BLaER1 treated with 17β-estradiol and CSF1 and Interleukin-3, amounts not matched to agents 10 nM and 100 nM (cell line): Measurements from ENCODE around the gene OFD1.

ENCODE experiments used
- H3K27ac ChIP-seq, 11 experiments: shearing (Covaris generic); formaldehyde crosslinking; 2 replicates each; pipeline ENCODE4 v1.8.1; 2022
- H3K27me3 ChIP-seq, 11 experiments: shearing (Covaris generic); formaldehyde crosslinking; 2 replicates each; pipeline ENCODE4 v1.8.1; 2022
- H3K36me3 ChIP-seq, 11 experiments: shearing (Covaris generic); formaldehyde crosslinking; 2 replicates each; pipeline ENCODE4 v1.8.1; 2022
- H3K4me1 ChIP-seq, 10 experiments: shearing (Covaris generic); formaldehyde crosslinking; 2 replicates each; pipeline ENCODE4 v1.8.1; 2022
- H3K4me2 ChIP-seq, 11 experiments: shearing (Covaris generic); formaldehyde crosslinking; 2 replicates each; pipeline ENCODE4 v1.8.1; 2022
- H3K4me3 ChIP-seq, 10 experiments: shearing (Covaris generic); formaldehyde crosslinking; 2 replicates each; pipeline ENCODE4 v1.8.1; 2022
- H3K9ac ChIP-seq, 11 experiments: shearing (Covaris generic); formaldehyde crosslinking; 2 replicates each; pipeline ENCODE4 v1.8.1; 2022
- H3K9me3 ChIP-seq, 11 experiments: shearing (Covaris generic); formaldehyde crosslinking; replicated peaks in 1 of 11; 2 replicates each; pipeline ENCODE4 v1.8.1; 2022
- H4K20me1 ChIP-seq, 11 experiments: shearing (Covaris generic); formaldehyde crosslinking; 2 replicates each; pipeline ENCODE4 v1.8.1; 2022
- Cebpa-rat ChIP-seq, 11 experiments: shearing (Covaris generic); IDR thresholded peaks; 2 replicates each; pipeline ENCODE4 v1.8.1; 2022

Gene OFD1

GRCh38 chrX:13732246-13733067 lies 2.1 kb upstream of the OFD1 start:
- Histone ChIP-seq H3K9ac (peak overlapping the region; percentile 4 to 94 (median 88); a peak in 20 of 22 replicates), H3K36me3 (peaks cover 0 to 10% (median 3%) of the 10 kb centered on the region in 11 experiments; a peak in 5 of 22 replicates), H3K4me3 (peak overlapping the region in 9 of 10 experiments; percentile 4 to 92 (median 79); a peak in 16 of 20 replicates), H3K4me2 (peak overlapping the region; percentile 78 to 97 (median 89)), H4K20me1 (peaks cover 0 to 5% (median 0%) of the 10 kb centered on the region in 11 experiments; a peak in 2 of 22 replicates), H3K4me1 (peaks cover 30 to 51% (median 36%) of the 10 kb centered on the region in 10 experiments), H3K9me3 (peaks cover 11 to 30% (median 25%) of the 10 kb centered on the region in 11 experiments), H3K27me3 (peaks cover 11 to 45% (median 22%) of the 10 kb centered on the region in 11 experiments; a peak in 20 of 22 replicates), H3K27ac (peak overlapping the region in 10 of 11 experiments; percentile 20 to 95 (median 91); a peak in 19 of 22 replicates)
- no peak for TF ChIP-seq Cebpa-rat (IDR thresholded peaks at IDR 0.05)

GRCh38 chrX:13733506-13733905 lies 1.0 kb upstream of the OFD1 start:
- H3K4me3 ChIP-seq = peak overlapping the region; percentile 67 to 92 (median 80)
- H3K27me3 ChIP-seq = peaks cover 11 to 45% (median 22%) of the 10 kb centered on the region in 11 experiments; a peak in 20 of 22 replicates
- H3K4me1 ChIP-seq = peaks cover 36 to 57% (median 42%) of the 10 kb centered on the region in 10 experiments
- peak overlapping the region; percentile 78 to 97 (median 89) for H3K4me2 ChIP-seq
- TF ChIP-seq Cebpa-rat (IDR thresholded peaks at IDR 0.05) = no peak
- H4K20me1 ChIP-seq = peaks cover 0 to 5% (median 0%) of the 10 kb centered on the region in 11 experiments; a peak in 2 of 22 replicates
- H3K36me3 ChIP-seq = peaks cover 0 to 10% (median 0%) of the 10 kb centered on the region in 11 experiments; a peak in 3 of 22 replicates
- H3K27ac ChIP-seq = peak overlapping the region; percentile 76 to 95 (median 91); a peak in 21 of 22 replicates
- peak overlapping the region; percentile 82 to 94 (median 89); a peak in 21 of 22 replicates for H3K9ac ChIP-seq
- peaks cover 8 to 20% (median 15%) of the 10 kb centered on the region in 11 experiments; a peak in 21 of 22 replicates for H3K9me3 ChIP-seq

- peaks cover 0 to 52% (median 36%) of the 10 kb centered on the region in 11 experiments; a peak in 16 of 22 replicates for H3K36me3 ChIP-seq
- H3K27me3 ChIP-seq = peaks cover 0 to 39% (median 11%) of the 10 kb centered on the region in 11 experiments; a peak in 18 of 22 replicates
- no peaks in the 10 kb centered on the region for H3K9me3 ChIP-seq
- H3K4me2 ChIP-seq = peak overlapping the region; percentile 48 to 81 (median 70)
- peaks cover 23 to 48% (median 35%) of the 10 kb centered on the region in 10 experiments for H3K4me1 ChIP-seq
- H3K4me3 ChIP-seq = no peak overlapping the region
- TF ChIP-seq Cebpa-rat (IDR thresholded peaks at IDR 0.05) = no peak
- H3K27ac ChIP-seq = peak overlapping the region in 9 of 11 experiments; percentile 11 to 74 (median 68); a peak in 17 of 22 replicates
- H4K20me1 ChIP-seq = no peaks in the 10 kb centered on the region
- H3K9ac ChIP-seq = peak overlapping the region in 5 of 11 experiments; percentile 1 to 61 (median 36); a peak in 9 of 22 replicates
These were observed 7.1 kb downstream of the OFD1 start for GRCh38 chrX:13741695-13742094.

GRCh38 chrX:13742397-13743176 lies 8.0 kb downstream of the OFD1 start:
- Histone ChIP-seq H3K27ac (peak overlapping the region; percentile 35 to 78 (median 68); a peak in 21 of 22 replicates), H3K4me3 (peak overlapping the region in 8 of 10 experiments; percentile 9 to 46 (median 30); a peak in 10 of 20 replicates), H3K4me2 (peak overlapping the region; percentile 57 to 81 (median 70)), H3K9ac (peak overlapping the region; percentile 40 to 64 (median 59); a peak in 21 of 22 replicates), H3K27me3 (peaks cover 0 to 45% (median 13%) of the 10 kb centered on the region in 11 experiments; a peak in 13 of 22 replicates), H3K9me3 (no peaks in the 10 kb centered on the region), H3K36me3 (peaks cover 0 to 61% (median 45%) of the 10 kb centered on the region in 11 experiments; a peak in 16 of 22 replicates), H4K20me1 (no peaks in the 10 kb centered on the region), H3K4me1 (peaks cover 20 to 45% (median 34%) of the 10 kb centered on the region in 10 experiments)
- TF ChIP-seq Cebpa-rat (IDR thresholded peaks at IDR 0.05) = no peak

- Histone ChIP-seq H3K4me2 (no peak overlapping the region), H3K27me3 (peaks cover 0 to 43% (median 5%) of the 10 kb centered on the region in 11 experiments; a peak in 9 of 22 replicates), H3K9ac (no peak overlapping the region), H3K4me1 (peaks cover 26 to 46% (median 37%) of the 10 kb centered on the region in 10 experiments), H3K36me3 (peaks cover 0 to 80% (median 49%) of the 10 kb centered on the region in 11 experiments; a peak in 17 of 22 replicates), H3K4me3 (no peak overlapping the region), H3K27ac (peak overlapping the region in 1 of 11 experiments; percentile 22; a peak in 1 of 22 replicates), H4K20me1 (no peaks in the 10 kb centered on the region), H3K9me3 (no peaks in the 10 kb centered on the region)
- no peak for TF ChIP-seq Cebpa-rat (IDR thresholded peaks at IDR 0.05)
These were observed 13.3 kb downstream of the OFD1 start for GRCh38 chrX:13747836-13748235.

GRCh38 chrX:13748486-13748885 lies 13.9 kb downstream of the OFD1 start:
- H3K27ac ChIP-seq = peak overlapping the region in 2 of 11 experiments; percentile 14 to 15; a peak in 2 of 22 replicates
- H3K4me1 ChIP-seq = peaks cover 32 to 47% (median 38%) of the 10 kb centered on the region in 10 experiments
- H3K9ac ChIP-seq = no peak overlapping the region
- H3K9me3 ChIP-seq = no peaks in the 10 kb centered on the region
- peaks cover 0 to 80% (median 49%) of the 10 kb centered on the region in 11 experiments; a peak in 17 of 22 replicates for H3K36me3 ChIP-seq
- no peak overlapping the region for H3K4me2 ChIP-seq
- H4K20me1 ChIP-seq = no peaks in the 10 kb centered on the region
- no peak for TF ChIP-seq Cebpa-rat (IDR thresholded peaks at IDR 0.05)
- H3K27me3 ChIP-seq = peaks cover 0 to 42% (median 5%) of the 10 kb centered on the region in 11 experiments; a peak in 9 of 22 replicates
- H3K4me3 ChIP-seq = no peak overlapping the region

- Histone ChIP-seq H3K4me2 (peak overlapping the region in 10 of 11 experiments; percentile 20 to 82 (median 68); a peak in 16 of 22 replicates), H3K27me3 (peaks cover 0 to 35% (median 4%) of the 10 kb centered on the region in 11 experiments; a peak in 8 of 22 replicates), H3K27ac (peak overlapping the region in 7 of 11 experiments; percentile 69 to 87 (median 79); a peak in 12 of 22 replicates), H3K9ac (peak overlapping the region in 3 of 11 experiments; percentile 10 to 42 (median 23); a peak in 3 of 22 replicates), H3K9me3 (no peaks in the 10 kb centered on the region), H3K4me1 (peaks cover 41 to 63% (median 53%) of the 10 kb centered on the region in 10 experiments), H3K36me3 (peaks cover 0 to 80% (median 46%) of the 10 kb centered on the region in 11 experiments; a peak in 17 of 22 replicates), H3K4me3 (no peak overlapping the region), H4K20me1 (no peaks in the 10 kb centered on the region)
- no peak for TF ChIP-seq Cebpa-rat (IDR thresholded peaks at IDR 0.05)
These were observed 15.7 kb downstream of the OFD1 start for GRCh38 chrX:13750204-13750603.
